GM21737 (cell line): ENCODE results near the gene SFTPB.
"Not testable (repeated sequence)": the region's sequence is repeated elsewhere in the genome, so short reads cannot be mapped to it uniquely, and the experiment has no call there.

Experiments used
- ATAC-seq: cut with Tn5 transposase; IDR thresholded peaks from one replicate; pipeline ENCODE4 v1.9.1; 2021; ENCODE audit warnings: mild to moderate bottlenecking, moderate library complexity; ENCODE audit not compliant: unreplicated experiment

Gene SFTPB

GRCh38 chr2:85668009-85668856, at the start of gene SFTPB:
Gene SFTPB, minus strand, starts transcription at chr2:85668199. Its CDS starts 16 bp downstream, at chr2:85668183.
- no peak for ATAC-seq

- ATAC-seq = no peak
These were observed 49.5 kb upstream of the SFTPB start for GRCh38 chr2:85717308-85718008.

- no peak for ATAC-seq
These were observed 48.4 kb upstream of the SFTPB start for GRCh38 chr2:85716346-85716914.

- no peak for ATAC-seq
These were observed 46.8 kb upstream of the SFTPB start for GRCh38 chr2:85714841-85715240.

GRCh38 chr2:85714421-85714820, 46.4 kb upstream of the SFTPB start:
- ATAC-seq = not testable (repeated sequence)

GRCh38 chr2:85713836-85714235, 45.8 kb upstream of the SFTPB start:
- ATAC-seq = no peak

- no peak for ATAC-seq
These were observed 45.0 kb upstream of the SFTPB start for GRCh38 chr2:85712849-85713612.

GRCh38 chr2:85712336-85712735, 44.3 kb upstream of the SFTPB start:
- no peak for ATAC-seq

- ATAC-seq = no peak
These were observed 43.6 kb upstream of the SFTPB start for GRCh38 chr2:85711578-85712060.

- no peak for ATAC-seq
These were observed 42.9 kb upstream of the SFTPB start for GRCh38 chr2:85710687-85711577.

GRCh38 chr2:85709401-85709811, 41.4 kb upstream of the SFTPB start:
- ATAC-seq = no peak

- no peak for ATAC-seq
These were observed 40.6 kb upstream of the SFTPB start for GRCh38 chr2:85708641-85709040.

GRCh38 chr2:85707304-85707703, 39.3 kb upstream of the SFTPB start:
- ATAC-seq = no peak

GRCh38 chr2:85706599-85707296, 38.7 kb upstream of the SFTPB start:
- ATAC-seq = no peak

- ATAC-seq = no peak
These were observed 38.1 kb upstream of the SFTPB start for GRCh38 chr2:85706063-85706462.

GRCh38 chr2:85705680-85706039, 37.7 kb upstream of the SFTPB start:
- no peak for ATAC-seq

- ATAC-seq = peak; percentile 46
These were observed 37.0 kb upstream of the SFTPB start for GRCh38 chr2:85704800-85705679.

- ATAC-seq = no peak
These were observed 36.0 kb upstream of the SFTPB start for GRCh38 chr2:85704038-85704437.
